Activated naive CD4-positive, alpha-beta T cell treated with anti-CD3 and anti-CD28 coated beads, Interleukin-2, amount 10 ng/mL, durations not matched to agents 5 hours and 36 hours (primary cell): ENCODE results near the gene SMIM12. TPM values are rescaled to one million over a fixed set of nuclear protein-coding genes. Genes with fewer than 3 reads are reported as not detected.

Experiments
- total RNA-seq, 2 experiments: library from RNA; stranded (reverse); gene quantifications; one replicate each; pipeline ENCODE4 v1.2.3, GENCODE V29; 2021

SMIM12 gene, protein sequence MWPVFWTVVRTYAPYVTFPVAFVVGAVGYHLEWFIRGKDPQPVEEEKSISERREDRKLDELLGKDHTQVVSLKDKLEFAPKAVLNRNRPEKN
- 10 to 100 TPM; 45.9 to 47.3 TPM for total RNA-seq

DNA sequence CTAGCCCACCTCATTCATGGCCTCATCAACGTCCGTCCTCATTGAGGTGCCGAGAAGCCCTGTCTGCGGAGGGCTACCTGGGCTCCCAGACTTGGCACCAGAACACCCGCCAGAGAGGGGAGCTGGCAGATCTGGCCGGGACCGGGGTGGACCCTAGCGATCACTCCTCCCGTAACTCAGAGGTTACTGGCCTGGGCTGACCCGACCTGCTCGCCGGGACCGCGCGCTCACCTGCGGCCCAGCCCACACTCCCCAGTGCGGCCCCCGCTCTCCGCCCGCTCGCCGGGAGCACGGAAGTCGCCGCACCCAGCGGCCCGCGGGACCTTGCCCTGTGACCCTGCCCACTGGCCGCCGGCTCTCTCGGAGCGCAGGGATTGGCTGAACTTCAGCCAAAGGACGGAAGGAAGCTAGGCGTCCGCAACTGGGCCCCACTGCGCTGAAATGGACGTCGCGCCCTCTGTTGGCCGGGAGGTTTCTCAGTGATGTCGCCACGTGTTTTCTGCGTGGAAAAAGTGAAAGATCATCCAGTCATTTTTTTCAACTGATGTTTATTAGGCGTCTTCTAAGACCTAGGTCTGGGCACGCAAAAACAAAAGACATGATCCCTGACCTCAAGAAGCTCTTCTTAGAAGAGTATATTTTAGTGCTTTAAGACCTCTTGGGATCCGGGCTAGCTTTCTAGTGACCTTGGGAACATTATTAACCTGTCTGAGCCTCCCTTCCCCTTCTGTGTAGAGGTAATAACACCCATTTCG, at the start of gene SMIM12:
TSS of gene SMIM12 (minus strand) at position 304 of the 755 bp plus-strand sequence. CDS start 3,772 bp downstream, outside the sequence.

Other genes with a start within 250 kb of the SMIM12 start
- gene GJB5, start 104.7 kb downstream of the SMIM12 start, total RNA-seq, result not detected
- not detected for gene GJB4, start 100.0 kb downstream of the SMIM12 start, total RNA-seq
- not detected for gene GJB3, start 78.5 kb downstream of the SMIM12 start, total RNA-seq
- not detected for gene GJA4, start 66.8 kb downstream of the SMIM12 start, total RNA-seq
- gene DLGAP3, start 69.9 kb upstream of the SMIM12 start, total RNA-seq, result under 1 TPM; 0.31 to 0.76 TPM
- 10 to 100 TPM; 30.4 to 31.0 TPM for gene TMEM35B, start 125.6 kb upstream of the SMIM12 start, total RNA-seq
- 10 to 100 TPM; 23.0 to 25.0 TPM for gene ZMYM6, start 172.2 kb upstream of the SMIM12 start, total RNA-seq
- gene ZMYM1, start 219.6 kb upstream of the SMIM12 start, total RNA-seq, result 10 to 100 TPM; 10.9 to 14.2 TPM